ENCODE data around the gene GPBAR1.

Gene GPBAR1

DNA sequence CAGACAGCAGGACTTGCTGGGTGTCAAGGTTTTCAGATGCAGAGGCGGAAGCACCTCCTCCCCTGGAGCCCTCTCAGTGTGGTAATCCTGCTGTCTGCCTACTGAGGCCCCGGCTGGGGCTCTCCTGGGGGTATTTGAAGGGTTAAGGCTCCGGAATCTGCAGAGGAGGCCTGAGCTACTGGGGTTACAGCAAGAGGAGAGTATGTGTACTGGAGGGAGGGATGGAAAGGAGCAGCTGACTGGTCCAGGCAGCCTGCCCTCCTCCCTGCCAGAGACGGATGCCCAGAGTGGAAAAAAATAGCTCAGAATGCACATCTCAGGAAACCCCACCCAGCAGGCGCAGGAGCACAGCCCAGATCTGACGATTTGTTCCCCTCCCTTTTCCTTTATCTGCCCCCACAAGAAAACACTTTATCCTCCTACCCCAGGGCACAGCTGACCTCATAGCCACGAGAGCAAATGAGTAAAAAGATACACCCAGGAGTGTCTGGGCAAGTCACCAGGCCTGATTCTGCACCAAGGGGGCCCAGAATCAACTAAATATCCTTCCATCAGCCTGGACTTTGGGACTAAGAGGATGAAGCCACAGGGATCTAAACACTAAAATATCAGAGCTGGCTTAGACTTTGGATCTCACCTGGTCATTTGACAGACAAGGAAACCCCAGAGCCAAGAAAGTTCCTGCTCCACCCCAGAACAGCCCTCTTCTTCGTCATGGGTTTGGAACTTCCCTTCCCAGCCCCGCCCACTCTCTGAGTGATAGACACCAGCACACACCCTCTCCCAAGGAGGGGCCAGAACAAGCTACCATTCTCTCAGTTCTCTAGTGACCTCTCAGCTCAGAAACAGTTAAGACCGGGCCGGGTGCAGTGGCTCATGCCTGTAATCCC lies 26.0 kb downstream of the GPBAR1 start:
- DNase-seq (ENCODE audit: low read depth), result peak; percentile 65

- DNase-seq (ENCODE audit: low read depth), result no peak
These were observed 29.0 kb downstream of the GPBAR1 start for GRCh38 chr2:218289639-218290315.

- DNase-seq (ENCODE audit: low read depth), result no peak
These were observed 29.8 kb downstream of the GPBAR1 start for GRCh38 chr2:218290316-218291261.

GRCh38 chr2:218291318-218292047 lies 30.7 kb downstream of the GPBAR1 start:
- no peak for DNase-seq (ENCODE audit: low read depth)

- DNase-seq (ENCODE audit: low read depth), result peak; percentile 51
These were observed 31.5 kb downstream of the GPBAR1 start, which contains the start of gene TMBIM1 for GRCh38 chr2:218292048-218293014. TSS of gene TMBIM1 (minus strand) at chr2:218292503. CDS start at chr2:218282141, 10,362 bp downstream.

DNA sequence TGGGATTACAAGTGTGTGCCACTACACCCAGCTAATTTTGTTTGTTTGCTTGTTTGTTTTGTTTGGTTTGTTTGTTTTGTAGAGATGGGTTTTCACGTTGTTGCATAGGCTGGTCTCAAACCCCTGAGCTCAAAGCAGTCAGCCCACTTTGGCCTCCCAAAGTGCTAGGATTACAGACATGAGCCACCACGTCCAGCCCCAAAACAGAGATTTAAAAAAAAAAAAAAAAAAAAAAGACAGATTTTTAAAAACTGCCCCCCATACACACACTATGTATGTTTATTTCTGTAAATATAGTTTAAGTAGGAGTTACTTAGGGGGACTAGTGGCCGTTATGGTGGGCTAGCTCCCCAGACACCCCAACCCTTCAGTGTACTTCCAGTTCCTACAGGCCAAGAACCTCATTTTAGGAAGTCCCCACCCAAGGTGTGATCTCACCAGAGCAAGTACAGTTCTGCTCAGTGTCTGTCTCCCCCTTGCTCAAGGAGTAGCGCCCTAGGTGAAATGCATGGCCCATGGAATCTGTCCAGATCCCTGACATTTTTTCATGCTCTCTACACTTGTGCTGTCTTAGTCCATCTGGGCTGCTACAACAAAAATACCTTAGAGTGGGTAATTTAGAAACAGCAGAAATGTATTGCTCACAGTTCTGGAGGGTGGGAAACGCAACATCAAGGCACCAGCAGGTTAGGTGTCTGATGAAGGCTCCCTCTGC lies 33.1 kb downstream of the GPBAR1 start:
- DNase-seq (ENCODE audit: low read depth), result no peak

DNA sequence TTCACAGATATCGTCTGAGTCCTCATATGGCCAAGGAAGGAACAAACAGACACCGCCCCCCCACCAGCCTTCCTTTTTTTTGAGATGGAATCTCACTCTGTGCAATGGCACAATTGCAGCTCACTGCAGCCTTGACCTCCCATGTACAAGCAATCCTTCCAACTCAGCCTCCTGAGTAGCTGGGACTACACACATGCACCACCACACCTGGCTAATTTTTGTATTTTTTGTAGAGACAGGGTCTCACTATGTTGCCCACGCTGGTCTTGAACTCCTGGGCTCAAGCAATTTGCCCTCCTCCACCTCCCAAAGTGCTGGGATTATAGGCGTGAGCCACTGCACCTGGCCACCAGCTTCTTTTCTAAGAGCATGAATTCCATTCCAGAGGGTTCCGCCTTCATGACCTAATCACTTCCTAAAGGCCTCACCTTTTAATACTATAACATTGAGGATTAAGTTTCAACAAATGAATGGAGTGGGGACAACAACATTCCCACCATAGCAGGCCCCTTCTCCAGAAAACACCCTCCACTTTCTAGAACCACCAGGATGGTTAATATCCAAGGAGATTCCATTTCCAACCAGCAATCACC lies 33.7 kb downstream of the GPBAR1 start:
- no peak for DNase-seq (ENCODE audit: low read depth)

- DNase-seq (ENCODE audit: low read depth), result no peak
These were observed 34.2 kb downstream of the GPBAR1 start for GRCh38 chr2:218295029-218295428.

GRCh38 chr2:218296200-218296599 lies 35.4 kb downstream of the GPBAR1 start:
- no peak for DNase-seq (ENCODE audit: low read depth)

GRCh38 chr2:218296847-218297246 lies 36.0 kb downstream of the GPBAR1 start:
- DNase-seq (ENCODE audit: low read depth), result no peak

DNA sequence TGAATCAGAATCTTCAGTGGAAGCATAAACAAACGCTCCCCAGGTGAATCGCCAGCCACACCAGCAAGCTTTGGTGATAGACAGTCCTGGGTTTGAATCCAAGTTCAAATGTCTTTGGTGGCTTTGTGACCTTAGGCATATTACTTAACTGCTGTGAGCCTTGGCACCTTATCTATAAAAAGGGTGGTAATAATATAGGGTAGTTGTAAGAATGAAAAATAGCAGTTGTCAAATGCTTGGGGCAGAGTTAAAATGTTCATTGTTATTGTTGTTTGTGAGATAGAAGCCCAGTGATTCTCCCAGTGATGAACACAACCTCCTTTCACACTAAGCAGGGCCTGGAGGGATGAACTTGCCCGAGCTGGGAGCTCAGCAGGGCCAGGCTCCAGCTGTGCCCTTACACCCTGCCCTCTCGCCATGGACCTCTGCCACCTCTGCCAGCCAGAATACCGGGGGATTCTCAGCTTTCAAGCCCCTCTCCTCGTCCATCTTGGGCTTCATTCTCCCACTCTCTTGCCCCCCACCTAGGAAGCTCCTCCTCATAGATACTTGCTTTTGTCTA lies 37.6 kb downstream of the GPBAR1 start:
- no peak for DNase-seq (ENCODE audit: low read depth)

DNA sequence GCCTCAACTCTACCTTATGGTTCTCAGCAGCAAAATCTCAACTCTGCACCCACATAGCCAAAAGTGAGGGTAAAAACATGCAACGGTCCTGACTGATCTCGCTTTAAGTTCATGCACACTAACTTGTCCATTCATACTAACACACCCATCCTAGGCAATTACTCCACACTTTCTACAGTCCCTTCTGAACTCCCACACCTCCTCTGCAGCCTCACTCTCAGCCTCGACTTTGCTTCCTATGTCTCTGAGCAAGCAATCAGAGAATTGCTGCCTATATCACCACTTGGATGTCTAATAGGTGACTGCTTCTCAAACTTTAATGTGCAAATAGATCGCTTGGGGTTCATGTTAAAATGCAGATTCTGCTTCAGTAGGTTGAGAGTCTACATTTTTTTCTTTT lies 39.3 kb downstream of the GPBAR1 start:
- no peak for DNase-seq (ENCODE audit: low read depth)

DNA sequence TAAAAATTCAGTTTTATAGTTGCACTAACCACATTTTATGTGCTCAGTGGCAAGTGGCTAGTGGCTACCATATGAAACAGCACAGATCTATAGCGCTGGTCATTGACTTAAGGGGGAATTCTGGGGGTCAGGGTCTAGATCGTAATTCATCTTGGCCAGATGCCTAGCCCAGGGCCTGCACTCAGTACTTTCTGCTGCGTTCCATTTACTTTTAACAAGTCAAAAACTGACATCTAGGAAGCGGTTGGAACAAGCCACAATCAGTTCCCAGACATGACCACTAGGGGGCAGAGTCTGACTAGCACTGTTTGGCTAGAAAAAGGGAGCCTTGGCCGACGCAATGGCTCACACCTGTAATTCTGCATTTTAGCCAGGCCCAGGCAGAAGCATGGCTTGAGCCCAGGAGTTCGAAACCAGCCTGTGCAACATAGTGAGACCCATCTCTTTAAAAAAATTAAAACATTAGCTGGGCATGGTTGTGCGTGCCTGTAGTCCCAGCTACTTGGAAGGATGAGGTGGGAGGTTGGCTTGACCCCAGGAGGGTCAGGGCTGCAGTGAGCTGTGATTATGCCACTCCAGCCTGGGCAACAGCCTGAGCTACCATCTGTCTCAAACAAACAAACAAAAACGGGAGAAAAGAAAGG lies 40.5 kb downstream of the GPBAR1 start:
- peak; percentile 83 for DNase-seq (ENCODE audit: low read depth)

DNA sequence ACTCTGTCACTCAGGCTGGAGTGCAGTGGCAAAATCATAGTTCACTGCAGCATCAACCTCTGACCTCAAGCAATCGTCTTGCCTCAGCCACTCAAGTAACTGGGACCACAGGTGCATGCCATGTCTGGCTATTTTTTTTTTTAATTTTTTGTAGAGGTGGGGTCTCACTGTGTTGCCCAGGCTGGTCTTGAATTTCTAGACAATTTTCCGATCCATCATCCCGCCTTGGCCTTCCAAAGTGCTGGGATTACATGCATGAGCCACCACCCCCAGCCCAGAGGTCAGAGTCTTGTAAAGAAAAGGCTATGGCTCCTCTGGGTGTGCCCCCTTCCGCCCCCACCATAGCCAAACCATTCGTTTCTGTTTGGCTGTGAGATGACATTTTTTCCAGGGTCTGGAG lies 44.6 kb downstream of the GPBAR1 start:
- no peak for DNase-seq (ENCODE audit: low read depth)

GRCh38 chr2:218306184-218306920 lies 45.5 kb downstream of the GPBAR1 start:
- DNase-seq (ENCODE audit: low read depth), result no peak

DNA sequence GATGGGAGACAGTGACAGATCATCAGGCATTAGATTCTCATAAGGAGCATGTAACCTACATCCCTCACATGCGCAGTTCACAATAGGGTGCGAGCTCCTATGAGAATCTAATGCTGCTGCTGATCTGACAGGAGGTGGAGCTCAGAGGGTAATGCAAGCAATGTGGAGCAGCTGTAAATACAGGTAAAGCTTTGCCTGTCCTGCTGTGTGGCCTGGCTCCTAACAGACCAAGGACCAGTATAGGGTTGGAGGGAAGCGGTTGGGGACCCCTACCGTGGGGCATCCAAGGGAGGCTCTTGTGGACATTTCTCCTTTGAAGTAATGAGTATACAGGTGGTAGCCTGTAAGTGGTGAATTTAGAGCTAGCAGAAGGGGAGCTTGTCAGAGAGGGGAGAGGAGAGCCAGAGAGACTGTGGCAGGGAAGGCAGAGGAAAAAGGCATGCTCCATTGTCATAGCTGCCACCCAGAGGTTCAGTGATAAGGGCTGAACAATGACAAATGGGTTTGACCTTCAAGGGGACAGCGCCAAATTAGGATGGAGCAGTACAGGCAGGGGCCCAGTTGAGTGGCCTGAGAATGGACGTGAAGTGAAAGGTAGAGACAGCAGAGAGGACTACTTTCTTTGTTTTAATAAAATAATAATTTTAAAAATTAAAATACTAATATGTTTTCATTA lies 46.7 kb downstream of the GPBAR1 start:
- DNase-seq (ENCODE audit: low read depth), result no peak
